Activated T-helper 2 cell treated with anti-CD3 and anti-CD28 coated beads, Interferon-gamma antibody, Interleukin-2, Interleukin-4, amounts not matched to agents 10 μg/mL and 5 μg/mL and 100 μg/mL, durations not matched to agents 14 hours and 24 hours and 36 hours (primary cell): ENCODE data around the gene TRAF3IP1. TPM values are rescaled to one million over a fixed set of nuclear protein-coding genes. Genes with fewer than 3 reads are reported as not detected.
"Not testable (repeated sequence)": the region's sequence is repeated elsewhere in the genome, so short reads cannot be mapped to it uniquely, and the experiment has no call there.

Experiments
- DNase-seq: peaks from one replicate; pipeline ENCODE4 v3.0.0; 2021; ENCODE audit warnings: low spot score
- H3K27ac Mint-ChIP-seq: one replicate; pipeline ENCODE4 v1.8.0; 2021; ENCODE audit warnings: mixed read lengths
- H3K27me3 Mint-ChIP-seq: one replicate; pipeline ENCODE4 v1.8.0; 2021; ENCODE audit warnings: low read depth, mixed read lengths
- H3K36me3 Mint-ChIP-seq: one replicate; pipeline ENCODE4 v1.8.0; 2021; ENCODE audit warnings: low read depth, mixed read lengths
- H3K4me1 Mint-ChIP-seq: one replicate; pipeline ENCODE4 v1.8.0; 2021; ENCODE audit warnings: low read depth, mixed read lengths
- H3K4me3 Mint-ChIP-seq: one replicate; pipeline ENCODE4 v1.8.0; 2021; ENCODE audit warnings: low read depth, mild to moderate bottlenecking, moderate library complexity, mixed read lengths
- H3K9me3 Mint-ChIP-seq: one replicate; pipeline ENCODE4 v1.8.0; 2021; ENCODE audit warnings: mixed read lengths
- intact Hi-C: fragments of 100-400 bp; cut with micrococcal nuclease; formaldehyde crosslinking; loops from one replicate; pipeline ENCODE4 v1.15.1; 2023
- total RNA-seq: library from RNA; stranded (reverse); gene quantifications from 2 replicates; pipeline ENCODE4 v1.2.3, GENCODE V29; 2022

TRAF3IP1 gene, protein sequence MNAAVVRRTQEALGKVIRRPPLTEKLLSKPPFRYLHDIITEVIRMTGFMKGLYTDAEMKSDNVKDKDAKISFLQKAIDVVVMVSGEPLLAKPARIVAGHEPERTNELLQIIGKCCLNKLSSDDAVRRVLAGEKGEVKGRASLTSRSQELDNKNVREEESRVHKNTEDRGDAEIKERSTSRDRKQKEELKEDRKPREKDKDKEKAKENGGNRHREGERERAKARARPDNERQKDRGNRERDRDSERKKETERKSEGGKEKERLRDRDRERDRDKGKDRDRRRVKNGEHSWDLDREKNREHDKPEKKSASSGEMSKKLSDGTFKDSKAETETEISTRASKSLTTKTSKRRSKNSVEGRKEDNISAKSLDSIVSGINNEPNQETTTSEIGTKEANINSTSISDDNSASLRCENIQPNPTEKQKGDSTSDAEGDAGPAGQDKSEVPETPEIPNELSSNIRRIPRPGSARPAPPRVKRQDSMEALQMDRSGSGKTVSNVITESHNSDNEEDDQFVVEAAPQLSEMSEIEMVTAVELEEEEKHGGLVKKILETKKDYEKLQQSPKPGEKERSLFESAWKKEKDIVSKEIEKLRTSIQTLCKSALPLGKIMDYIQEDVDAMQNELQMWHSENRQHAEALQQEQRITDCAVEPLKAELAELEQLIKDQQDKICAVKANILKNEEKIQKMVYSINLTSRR
- 13.9 and 14.4 TPM in 2 replicates for total RNA-seq

DNA sequence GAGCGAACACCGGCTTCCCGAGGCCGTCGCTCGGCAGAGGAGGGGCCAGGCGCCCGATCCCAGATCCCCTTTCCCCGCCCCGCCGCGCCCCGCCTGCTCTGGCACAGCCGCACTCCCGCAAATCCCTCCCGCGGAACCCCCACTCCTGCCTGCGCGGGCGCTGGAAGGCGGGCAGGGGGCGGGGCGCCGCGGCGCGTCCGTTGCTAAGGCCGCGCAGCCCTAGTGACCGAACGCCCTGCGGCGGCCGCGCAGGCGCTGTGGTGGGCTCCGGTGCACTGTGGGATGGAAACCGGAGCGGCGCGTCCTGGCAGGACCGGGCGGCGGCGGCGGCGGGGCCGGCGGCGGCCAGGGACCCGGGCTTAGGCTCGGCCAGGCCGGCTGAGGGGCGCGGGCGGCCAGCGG, at the start of gene TRAF3IP1:
TSS of gene TRAF3IP1 (plus strand) at position 273 of the 402 bp plus-strand sequence. CDS start 145 bp downstream, outside the sequence.
- intact Hi-C loops = loop anchor here (1.0 kb wide), 1 partner anchor 32 kb away; the partner anchor contains the start of gene PER2
- peak; percentile 81 for DNase-seq
- Mint-ChIP-seq H3K4me1 (peaks cover 13% of the 10 kb centered on the region), H3K9me3 (no peaks in the 10 kb centered on the region), H3K27me3 (peaks cover 16% of the 10 kb centered on the region), H3K4me3 (peak within 1 kb of the TSS; percentile 79), H3K27ac (no peak within 1 kb of the TSS), H3K36me3 (peaks cover 3% of the 10 kb centered on the region)

DNA sequence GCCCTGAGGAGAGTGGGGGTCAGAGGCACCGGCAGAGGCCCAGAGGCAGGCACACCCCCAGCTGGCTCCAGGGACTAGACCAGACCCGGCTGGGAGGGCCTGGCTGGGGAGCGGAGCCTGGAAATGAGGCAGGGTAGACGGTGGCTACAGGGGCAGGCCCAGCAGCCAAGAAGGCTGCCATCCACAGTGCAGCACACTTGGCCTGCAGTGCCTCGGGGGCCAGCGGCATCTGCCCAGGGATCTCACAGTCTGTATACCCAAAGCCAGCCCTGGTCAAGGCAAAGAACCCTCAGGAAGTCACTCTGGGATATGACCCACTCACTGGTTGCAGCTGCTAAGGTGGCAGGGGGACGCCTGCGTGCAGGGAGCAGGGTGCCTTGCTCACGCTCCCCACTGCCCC, 49.7 kb upstream of the TRAF3IP1 start:
- H3K36me3 Mint-ChIP-seq = peaks cover 40% of the 10 kb centered on the region
- no peaks in the 10 kb centered on the region for H3K27me3 Mint-ChIP-seq
- DNase-seq = no peak
- no peak overlapping the region for H3K27ac Mint-ChIP-seq
- intact Hi-C loops = no loop called here
- H3K4me1 Mint-ChIP-seq = no peaks in the 10 kb centered on the region
- H3K4me3 Mint-ChIP-seq = no peak overlapping the region
- no peaks in the 10 kb centered on the region for H3K9me3 Mint-ChIP-seq

DNA sequence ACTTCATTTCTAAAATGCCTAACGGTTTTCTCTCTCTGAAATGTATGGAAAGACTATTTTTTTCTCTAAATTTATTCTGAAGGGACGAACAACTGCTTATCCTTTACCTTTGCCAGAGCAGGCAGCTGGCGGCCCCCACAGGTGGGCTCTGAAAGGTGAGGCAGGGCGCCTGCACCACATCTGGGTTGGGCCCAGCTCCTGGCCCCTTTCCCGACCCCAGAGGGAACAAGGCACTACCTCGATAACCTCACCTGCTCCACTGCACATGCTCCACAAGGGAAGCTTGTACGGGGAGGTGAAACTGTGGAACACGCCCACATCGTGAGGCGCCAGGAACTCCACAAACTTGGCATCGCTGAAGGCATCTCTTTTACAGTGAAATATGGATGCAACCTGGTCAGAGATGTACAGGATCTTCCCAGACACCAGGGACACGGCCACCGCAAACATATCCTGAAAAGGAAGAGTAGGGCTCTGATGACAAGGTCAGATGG, 49.2 kb upstream of the TRAF3IP1 start:
- Mint-ChIP-seq H3K27ac (no peak overlapping the region), H3K4me3 (no peak overlapping the region)

DNA sequence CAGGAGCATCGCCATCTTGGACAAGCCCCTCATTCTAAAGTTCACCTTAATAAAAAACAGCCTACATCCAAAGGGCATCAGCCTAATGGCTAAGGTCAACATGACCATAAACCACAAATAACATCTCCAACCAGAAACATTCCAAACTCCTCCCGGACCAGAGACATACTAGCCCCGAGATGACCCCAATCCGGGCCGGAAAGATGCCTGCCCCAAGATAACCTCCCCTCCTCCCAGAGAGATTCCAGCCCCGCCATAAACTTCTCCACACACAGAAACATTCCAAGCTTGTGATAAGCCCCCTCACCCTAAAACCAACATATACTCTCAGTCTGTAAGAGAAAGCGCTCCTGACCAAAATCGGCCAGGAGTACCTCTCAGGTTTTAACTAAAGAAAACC, 48.6 kb upstream of the TRAF3IP1 start:
- H3K4me1 Mint-ChIP-seq, DNase-seq, H3K27me3 Mint-ChIP-seq, H3K27ac Mint-ChIP-seq, intact Hi-C loops, H3K9me3 Mint-ChIP-seq, H3K4me3 Mint-ChIP-seq: not testable (repeated sequence)
- peaks cover 42% of the 10 kb centered on the region for H3K36me3 Mint-ChIP-seq

More for the DNA sequence above, 49.2 kb upstream of the TRAF3IP1 start:
- Mint-ChIP-seq H3K27me3 (no peaks in the 10 kb centered on the region), H3K9me3 (no peaks in the 10 kb centered on the region), H3K36me3 (peaks cover 40% of the 10 kb centered on the region), H3K4me1 (no peaks in the 10 kb centered on the region)
- DNase-seq = no peak
- intact Hi-C loops = no loop called here

DNA sequence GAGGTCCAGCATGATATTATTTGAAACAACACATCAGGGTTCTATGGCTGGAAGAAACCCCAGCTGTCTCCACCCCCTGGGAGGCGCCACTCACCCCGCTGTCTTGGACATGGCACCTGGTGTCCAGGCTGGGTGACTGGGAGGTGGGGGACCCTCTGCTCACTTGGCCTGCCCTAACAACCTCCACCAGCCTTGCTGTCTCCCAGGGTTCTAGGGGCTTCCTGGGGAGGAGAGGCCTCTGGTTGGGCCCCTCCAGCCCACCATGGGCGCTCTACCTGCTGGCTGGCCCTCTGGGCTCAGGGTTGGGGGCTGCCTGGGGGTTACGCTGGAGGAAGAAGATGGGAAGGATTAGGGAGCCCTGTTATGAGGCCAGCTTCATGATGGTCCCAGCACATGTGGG, 48.2 kb upstream of the TRAF3IP1 start:
- Mint-ChIP-seq H3K4me3 (no peak overlapping the region), H3K9me3 (no peaks in the 10 kb centered on the region), H3K4me1 (no peaks in the 10 kb centered on the region), H3K36me3 (peaks cover 40% of the 10 kb centered on the region), H3K27me3 (no peaks in the 10 kb centered on the region), H3K27ac (no peak overlapping the region)
- intact Hi-C loops = no loop called here
- no peak for DNase-seq

DNA sequence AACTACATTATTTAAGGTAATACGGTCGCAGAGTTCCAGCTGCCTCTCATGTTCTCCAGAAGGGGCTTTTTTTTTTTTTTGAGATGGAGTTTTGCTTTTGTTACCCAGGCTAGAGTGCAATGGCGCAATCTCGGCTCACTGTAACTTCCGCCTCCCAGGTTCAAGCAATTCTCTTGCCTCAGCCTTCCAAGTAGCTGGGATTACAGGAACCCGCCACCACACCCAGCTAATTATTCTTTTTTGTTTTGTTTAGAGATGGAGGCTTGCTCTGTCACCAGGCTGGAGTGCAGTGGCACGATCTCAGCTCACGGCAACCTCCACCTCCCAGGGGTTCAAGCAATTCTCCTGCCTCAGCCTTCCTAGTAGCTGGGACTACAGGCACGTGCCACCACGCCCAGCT, 46.9 kb upstream of the TRAF3IP1 start:
- H3K9me3 Mint-ChIP-seq, intact Hi-C loops, H3K4me3 Mint-ChIP-seq, H3K27me3 Mint-ChIP-seq, H3K27ac Mint-ChIP-seq, H3K4me1 Mint-ChIP-seq, DNase-seq: not testable (repeated sequence)
- H3K36me3 Mint-ChIP-seq = peaks cover 35% of the 10 kb centered on the region

DNA sequence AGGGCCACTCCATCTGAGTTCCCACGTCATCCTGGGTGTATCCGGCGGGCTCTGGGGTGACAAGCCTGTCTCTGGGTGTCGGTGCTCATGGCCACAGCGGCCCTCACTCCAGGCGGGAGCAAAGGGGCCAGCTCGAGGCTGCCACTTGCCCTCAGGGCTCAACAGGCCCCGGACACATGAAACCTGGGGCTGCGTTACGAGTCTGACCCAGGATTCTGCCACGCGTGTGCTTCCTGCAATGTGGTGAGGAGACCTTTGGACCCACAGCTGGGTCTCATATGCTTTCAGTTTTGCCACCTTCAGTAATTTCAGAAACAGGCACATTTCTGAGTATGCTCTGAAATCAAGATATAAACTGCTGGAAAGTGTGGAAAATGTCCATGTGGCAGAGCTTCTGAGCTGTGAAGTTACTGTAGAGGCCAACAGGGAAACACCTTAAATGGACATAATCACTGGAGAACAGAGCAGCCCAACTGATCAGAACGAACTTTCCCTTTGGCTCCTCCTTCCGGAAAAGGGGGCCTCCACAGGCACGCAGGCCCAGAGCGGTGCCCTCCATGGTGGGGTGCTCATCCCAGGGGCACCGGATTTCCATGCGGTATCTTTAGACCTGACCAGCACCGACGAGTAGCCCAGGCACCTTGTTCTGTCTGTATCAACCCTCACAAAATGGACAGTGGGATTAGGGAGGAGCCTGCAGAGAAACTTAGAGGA, 46.0 kb upstream of the TRAF3IP1 start:
- no peak for DNase-seq
- intact Hi-C loops = no loop called here
- Mint-ChIP-seq H3K36me3 (peaks cover 32% of the 10 kb centered on the region), H3K4me1 (no peaks in the 10 kb centered on the region), H3K9me3 (no peaks in the 10 kb centered on the region), H3K4me3 (no peak overlapping the region), H3K27me3 (no peaks in the 10 kb centered on the region), H3K27ac (no peak overlapping the region)

DNA sequence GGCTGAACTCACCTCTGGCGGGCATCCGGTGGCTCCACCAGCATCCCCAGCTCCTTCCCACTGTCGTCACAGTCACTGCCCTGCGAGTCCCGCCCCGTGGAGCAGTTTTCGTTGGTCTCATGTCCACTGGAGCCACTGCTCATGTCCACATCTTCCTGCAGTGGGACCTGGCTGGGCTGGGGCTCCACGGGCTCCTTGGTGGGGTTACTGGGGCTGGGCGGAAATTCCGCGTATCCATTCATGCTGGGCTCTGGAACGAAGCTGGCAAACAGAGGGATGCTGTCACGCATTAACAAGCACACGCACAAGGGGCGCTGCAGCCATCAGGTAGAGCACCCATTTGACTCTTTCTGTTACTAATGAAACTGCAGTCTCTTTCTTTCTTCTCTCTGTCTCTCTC, 42.6 kb upstream of the TRAF3IP1 start:
- H3K4me1 Mint-ChIP-seq = peaks cover 2% of the 10 kb centered on the region
- H3K27ac Mint-ChIP-seq = no peak overlapping the region
- DNase-seq = no peak
- H3K36me3 Mint-ChIP-seq = peaks cover 17% of the 10 kb centered on the region
- no peaks in the 10 kb centered on the region for H3K27me3 Mint-ChIP-seq
- H3K4me3 Mint-ChIP-seq = no peak overlapping the region
- no peaks in the 10 kb centered on the region for H3K9me3 Mint-ChIP-seq
- intact Hi-C loops = no loop called here

DNA sequence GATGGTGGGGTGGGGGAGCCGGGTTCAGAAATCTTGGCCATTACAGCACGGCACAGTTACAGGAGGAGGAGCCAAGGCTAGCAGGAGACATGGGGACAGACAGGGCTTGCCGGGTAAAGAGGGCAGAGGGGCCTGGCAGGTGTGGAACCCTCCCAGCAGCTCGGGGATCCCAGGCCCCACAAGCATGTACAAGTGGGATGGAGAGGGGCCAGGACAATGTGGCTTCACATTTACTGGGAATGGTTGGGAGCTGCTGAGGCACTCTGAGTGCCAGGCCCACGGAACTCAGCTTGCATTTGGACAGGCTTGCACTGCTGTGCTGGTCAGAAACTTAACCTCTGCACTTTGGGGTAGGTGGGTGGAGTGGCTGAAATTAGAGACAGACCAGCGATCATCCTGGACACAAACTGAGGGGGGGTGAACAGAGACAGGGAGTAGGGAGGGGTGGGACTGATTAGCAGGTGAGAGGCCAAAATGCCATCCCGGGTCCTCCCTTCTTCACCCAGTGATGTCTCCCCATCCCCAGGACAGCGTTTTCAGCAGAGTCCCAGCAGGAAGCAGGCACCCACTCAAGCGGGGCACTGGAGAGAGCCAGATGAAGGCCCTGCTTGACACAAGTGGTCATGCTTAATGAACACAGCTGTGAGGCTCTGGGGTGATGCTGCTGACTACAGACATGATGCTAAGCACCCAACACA, 41.5 kb upstream of the TRAF3IP1 start:
- intact Hi-C loops = no loop called here
- Mint-ChIP-seq H3K27me3 (no peaks in the 10 kb centered on the region), H3K36me3 (peaks cover 11% of the 10 kb centered on the region), H3K4me3 (no peak overlapping the region), H3K9me3 (no peaks in the 10 kb centered on the region), H3K4me1 (peaks cover 2% of the 10 kb centered on the region), H3K27ac (no peak overlapping the region)
- no peak for DNase-seq

DNA sequence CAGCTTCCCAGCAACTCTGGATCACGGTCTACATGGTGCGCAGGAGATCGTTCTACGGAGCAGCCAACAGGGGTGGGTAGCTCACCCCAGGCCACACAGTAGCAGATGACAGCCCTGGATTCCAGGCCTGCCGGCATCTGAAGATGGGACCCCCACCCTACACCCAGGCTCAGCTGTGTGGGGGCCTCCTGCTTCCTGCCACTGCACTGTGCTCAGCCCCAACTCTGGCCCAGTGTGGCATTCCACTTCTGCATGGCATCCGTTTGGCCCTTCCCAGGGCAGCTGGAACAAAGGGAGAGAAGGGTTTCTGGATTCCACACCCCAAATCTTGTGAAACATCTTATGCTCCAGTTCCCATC, 41.0 kb upstream of the TRAF3IP1 start:
- H3K36me3 Mint-ChIP-seq = peaks cover 11% of the 10 kb centered on the region
- H3K4me1 Mint-ChIP-seq = peaks cover 2% of the 10 kb centered on the region
- no peak overlapping the region for H3K4me3 Mint-ChIP-seq

DNA sequence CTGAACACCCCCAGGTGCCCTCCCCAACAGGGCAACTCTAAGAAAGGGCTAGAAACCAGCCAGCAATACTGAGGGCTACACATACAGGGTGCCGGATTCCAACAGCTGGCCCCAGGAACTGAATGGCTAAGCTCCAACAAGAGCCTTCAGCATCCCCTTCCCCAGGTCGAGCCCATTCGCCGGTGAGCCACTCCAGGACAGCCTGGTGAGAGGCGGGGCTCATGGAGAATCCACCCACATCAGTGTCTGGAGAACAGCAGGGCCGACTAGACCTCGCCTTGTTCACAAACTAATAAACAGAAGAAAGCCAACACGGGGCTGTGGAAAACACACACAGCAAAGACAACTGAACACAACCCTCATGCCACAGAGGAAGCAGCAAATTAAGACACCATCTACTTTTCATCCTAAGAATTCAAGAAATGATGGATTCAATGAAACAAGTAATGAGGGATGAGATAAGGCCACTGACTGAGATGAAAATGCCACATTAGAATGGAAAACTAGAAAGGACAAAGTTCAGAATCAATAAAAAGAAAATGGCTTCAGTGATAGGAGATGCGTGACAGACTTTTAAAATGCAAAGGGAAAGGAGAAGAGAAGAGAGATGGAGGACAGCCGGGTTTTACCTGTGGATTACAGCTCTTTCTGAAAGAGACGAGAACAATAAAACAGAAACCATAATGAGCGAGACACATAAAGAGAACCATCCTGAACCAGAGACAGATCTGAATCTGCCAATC, 40.1 kb upstream of the TRAF3IP1 start:
- H3K27me3 Mint-ChIP-seq = no peaks in the 10 kb centered on the region
- DNase-seq = no peak
- peaks cover 5% of the 10 kb centered on the region for H3K4me1 Mint-ChIP-seq
- no peaks in the 10 kb centered on the region for H3K9me3 Mint-ChIP-seq
- no peak overlapping the region for H3K27ac Mint-ChIP-seq
- no peak overlapping the region for H3K4me3 Mint-ChIP-seq
- intact Hi-C loops = loop anchor here (10.0 kb wide), 1 partner anchor 315 kb away; the partner anchor contains the start of gene UBE2F
- peaks cover 6% of the 10 kb centered on the region for H3K36me3 Mint-ChIP-seq

More for the DNA sequence above, 41.0 kb upstream of the TRAF3IP1 start:
- no peak for DNase-seq
- Mint-ChIP-seq H3K27me3 (no peaks in the 10 kb centered on the region), H3K9me3 (no peaks in the 10 kb centered on the region), H3K27ac (no peak overlapping the region)
- intact Hi-C loops = no loop called here
